Subcutaneous adipose tissue (tissue), 4 donors: ENCODE results near the gene GNAQ. TPM values are rescaled to one million over a fixed set of nuclear protein-coding genes. Genes with fewer than 3 reads are reported as not detected.

ENCODE experiments used
- total RNA-seq, 4 donors: library from RNA; depleted of rRNA; stranded (reverse); fragments of >200 nt; gene quantifications; one replicate each; pipeline ENCODE4 v1.1.0, GENCODE V29; 2016
- TF ChIP-seq, protein P1 (sequence below): fragments of 450-650 bp; IDR thresholded peaks from one replicate; pipeline ENCODE4 v1.5.1; 2016; ENCODE audit warnings: low read depth, mild to moderate bottlenecking, control low read depth, antibody characterized with exemption, moderate library complexity

The GNAQ gene
- total RNA-seq, 4 donors from 2014 or later, result 41.8 to 100 (median 45.5) TPM

DNA sequence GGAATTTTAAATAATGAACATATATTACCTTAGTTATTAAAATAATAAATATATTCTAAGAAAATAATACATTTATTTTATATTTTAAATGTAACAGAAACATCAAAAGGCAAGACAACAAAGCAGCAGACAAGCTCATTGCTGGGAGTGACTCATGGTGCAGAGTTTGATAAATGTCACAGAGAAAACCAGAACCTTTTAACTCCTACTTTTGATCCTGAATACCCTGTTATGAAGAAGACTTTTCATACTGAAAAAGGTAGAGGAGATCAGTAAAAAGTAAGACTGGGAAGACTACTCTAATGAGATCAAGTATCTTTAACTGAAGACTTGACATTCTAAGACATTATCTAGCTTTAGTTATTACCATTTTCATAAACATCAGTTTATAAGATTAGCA lies 284.4 kb downstream of the GNAQ start:
- TF ChIP-seq, protein P1, sequence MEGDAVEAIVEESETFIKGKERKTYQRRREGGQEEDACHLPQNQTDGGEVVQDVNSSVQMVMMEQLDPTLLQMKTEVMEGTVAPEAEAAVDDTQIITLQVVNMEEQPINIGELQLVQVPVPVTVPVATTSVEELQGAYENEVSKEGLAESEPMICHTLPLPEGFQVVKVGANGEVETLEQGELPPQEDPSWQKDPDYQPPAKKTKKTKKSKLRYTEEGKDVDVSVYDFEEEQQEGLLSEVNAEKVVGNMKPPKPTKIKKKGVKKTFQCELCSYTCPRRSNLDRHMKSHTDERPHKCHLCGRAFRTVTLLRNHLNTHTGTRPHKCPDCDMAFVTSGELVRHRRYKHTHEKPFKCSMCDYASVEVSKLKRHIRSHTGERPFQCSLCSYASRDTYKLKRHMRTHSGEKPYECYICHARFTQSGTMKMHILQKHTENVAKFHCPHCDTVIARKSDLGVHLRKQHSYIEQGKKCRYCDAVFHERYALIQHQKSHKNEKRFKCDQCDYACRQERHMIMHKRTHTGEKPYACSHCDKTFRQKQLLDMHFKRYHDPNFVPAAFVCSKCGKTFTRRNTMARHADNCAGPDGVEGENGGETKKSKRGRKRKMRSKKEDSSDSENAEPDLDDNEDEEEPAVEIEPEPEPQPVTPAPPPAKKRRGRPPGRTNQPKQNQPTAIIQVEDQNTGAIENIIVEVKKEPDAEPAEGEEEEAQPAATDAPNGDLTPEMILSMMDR, result no peak

DNA sequence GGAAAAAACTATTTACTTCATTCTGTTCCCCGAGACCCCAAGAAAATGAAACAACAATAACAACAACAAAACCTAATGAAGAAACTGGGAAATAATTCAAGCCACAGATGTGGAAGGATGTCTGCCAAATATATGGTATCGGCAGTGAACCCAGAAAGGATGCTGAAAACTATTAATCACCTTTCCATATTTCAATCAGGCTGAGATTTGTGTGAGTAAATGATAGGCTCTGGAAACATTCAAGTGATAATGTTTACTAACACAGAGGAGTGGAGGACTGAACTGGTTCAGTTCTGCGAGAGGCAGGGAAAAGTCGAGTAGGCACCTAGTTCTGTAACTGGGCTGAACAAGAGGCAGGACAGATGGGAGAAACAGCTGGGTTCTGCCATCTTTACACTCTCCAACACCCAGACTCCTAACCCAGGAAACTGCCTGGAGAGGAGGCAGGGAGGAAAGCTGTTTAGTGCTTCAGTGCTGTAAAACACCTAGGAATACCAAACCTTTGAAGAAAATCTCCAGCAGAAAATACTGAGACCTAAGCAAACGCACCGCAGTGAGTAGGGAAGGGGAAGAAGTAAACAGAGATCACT lies 286.7 kb downstream of the GNAQ start:
- TF ChIP-seq, protein P1, result no peak

DNA sequence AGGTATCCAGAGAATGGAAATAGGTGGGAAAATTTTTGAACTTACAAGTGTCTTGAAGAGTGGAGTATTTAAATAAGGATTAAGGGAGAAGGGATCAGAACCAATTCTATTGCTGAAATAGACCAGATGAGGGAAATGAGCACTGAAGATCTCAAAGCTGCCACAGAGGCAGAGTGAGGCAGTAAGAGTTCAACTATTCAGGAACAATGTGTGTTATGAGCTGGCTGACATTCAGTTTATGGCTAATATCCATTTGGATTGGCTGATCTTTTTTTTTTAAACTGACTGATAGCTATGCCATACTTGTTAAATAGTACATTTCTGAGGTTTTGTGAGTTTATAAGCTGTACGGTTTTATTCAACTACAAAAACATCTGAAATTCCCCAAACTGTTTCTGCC lies 288.2 kb downstream of the GNAQ start:
- TF ChIP-seq, protein P1, result no peak

DNA sequence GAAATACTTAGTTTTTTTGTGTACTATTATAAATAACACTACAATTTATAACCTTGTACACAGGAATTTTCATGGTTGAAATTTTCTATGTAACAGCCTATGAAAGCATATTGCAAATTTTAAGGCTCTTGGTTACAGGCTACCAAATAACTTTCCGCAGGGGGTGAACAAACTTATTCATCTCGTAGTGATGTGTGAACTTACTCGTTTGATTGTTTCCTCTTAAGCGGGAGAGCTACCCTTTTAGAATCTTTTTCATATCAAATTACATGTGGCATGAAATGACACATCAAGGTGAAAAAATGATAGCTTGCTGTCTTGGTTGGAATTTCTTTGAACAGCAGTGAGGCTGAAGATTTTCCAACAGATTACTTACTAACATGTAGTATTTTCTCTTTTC lies 292.7 kb downstream of the GNAQ start:
- TF ChIP-seq, protein P1, result no peak

DNA sequence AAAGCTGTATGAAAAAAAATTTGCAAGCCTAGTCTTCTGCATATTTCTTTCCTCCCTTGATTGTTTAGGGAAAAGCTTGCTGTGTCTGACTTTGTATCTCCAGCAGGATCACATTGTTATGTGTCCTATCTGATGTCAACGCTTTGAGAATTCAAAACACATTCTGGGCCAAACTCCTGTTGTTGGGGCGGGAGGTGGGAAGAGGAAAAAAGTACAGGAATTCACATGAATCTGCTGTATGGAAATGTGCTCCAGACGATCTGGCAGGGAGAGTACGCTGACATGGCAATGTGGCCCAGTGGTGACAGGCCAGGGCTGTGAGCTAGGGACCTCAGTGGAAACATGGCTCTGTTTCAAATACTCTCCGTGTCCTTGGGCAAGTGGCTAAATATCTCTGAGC lies 296.1 kb downstream of the GNAQ start:
- TF ChIP-seq, protein P1, result no peak

DNA sequence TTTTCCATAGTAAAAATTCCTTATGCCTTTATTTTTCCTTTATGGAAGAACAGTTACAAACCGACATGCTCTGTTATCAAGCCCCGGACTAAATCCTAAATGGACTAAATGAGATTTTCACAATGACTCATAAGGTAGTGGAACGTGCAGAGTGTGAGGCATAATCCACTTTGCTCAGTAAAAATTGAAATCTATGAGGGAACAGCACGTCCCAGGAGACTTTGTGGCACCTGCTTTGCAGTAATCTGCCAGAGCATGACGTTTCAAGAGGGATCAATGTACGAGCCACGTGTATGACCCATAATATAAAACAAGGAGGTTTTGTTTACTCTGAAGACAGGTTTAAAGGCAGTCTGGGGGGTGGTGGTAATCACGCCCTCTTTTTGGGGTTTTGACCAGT lies 299.7 kb downstream of the GNAQ start:
- TF ChIP-seq, protein P1, result no peak

DNA sequence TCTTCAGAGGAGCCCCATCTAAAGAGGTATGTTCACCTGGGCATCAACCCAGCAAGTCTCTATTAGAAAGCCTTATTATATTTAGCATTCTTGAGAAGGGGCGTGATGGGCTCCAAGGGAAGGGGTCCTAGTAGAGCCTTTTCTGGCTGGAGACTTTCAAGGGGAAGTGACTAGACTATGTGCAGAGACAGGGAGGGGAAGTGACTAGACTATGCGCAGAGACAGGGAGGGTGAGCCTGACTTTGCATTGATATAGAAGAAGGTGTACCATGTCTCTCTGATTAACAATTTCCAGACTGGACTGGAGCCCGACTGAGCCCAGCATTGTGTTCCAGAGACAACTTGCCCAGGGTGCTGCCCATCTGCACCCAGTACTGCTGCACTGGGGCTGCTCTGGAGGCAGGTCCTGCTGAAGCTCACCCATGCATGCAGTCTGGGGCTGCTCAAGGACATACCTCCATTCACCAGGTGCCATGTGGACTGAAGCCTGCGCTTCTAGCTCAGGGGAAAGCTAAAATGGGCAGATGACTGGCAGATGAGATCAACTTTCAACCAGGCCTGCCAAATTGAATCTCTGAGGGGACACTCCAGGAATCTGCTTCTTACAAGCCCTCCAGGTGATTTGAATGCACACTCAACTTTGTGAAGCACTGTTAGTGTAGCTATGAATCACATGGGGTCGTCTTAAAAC lies 300.5 kb downstream of the GNAQ start:
- TF ChIP-seq, protein P1, result no peak
